ENCODE data around the gene SYCP3.
"Not testable (repeated sequence)": the region's sequence is repeated elsewhere in the genome, so short reads cannot be mapped to it uniquely, and the experiment has no call there.

SYCP3 gene

GRCh38 chr12:101737476-101737875, 1.8 kb downstream of the SYCP3 start:
- no peak overlapping the region for H3K4me3 ChIP-seq
- no peak overlapping the region for H3K27ac ChIP-seq
- no peak for TF ChIP-seq CTCF (IDR thresholded peaks at IDR 0.05)
- DNase-seq (ENCODE audit: low spot score) = no peak

- DNase-seq (ENCODE audit: low spot score) = not testable (repeated sequence)
Observed at GRCh38 chr12:101734482-101734881, 4.8 kb downstream of the SYCP3 start.

GRCh38 chr12:101733166-101733565, 6.1 kb downstream of the SYCP3 start:
- Histone ChIP-seq H3K27ac (no peak overlapping the region), H3K4me3 (no peak overlapping the region)
- DNase-seq (ENCODE audit: low spot score) = no peak
- TF ChIP-seq CTCF (IDR thresholded peaks at IDR 0.05) = no peak

More at GRCh38 chr12:101734482-101734881, 4.8 kb downstream of the SYCP3 start:
- not testable (repeated sequence) for H3K27ac ChIP-seq, H3K4me3 ChIP-seq

- no peak for TF ChIP-seq CTCF (IDR thresholded peaks at IDR 0.05)
- Histone ChIP-seq H3K27ac (no peak overlapping the region), H3K4me3 (no peak overlapping the region)
- no peak for DNase-seq (ENCODE audit: low spot score)
Observed at GRCh38 chr12:101732318-101732717, 6.9 kb downstream of the SYCP3 start.

GRCh38 chr12:101729842-101730241, 9.4 kb downstream of the SYCP3 start:
- no peak for DNase-seq (ENCODE audit: low spot score)
- Histone ChIP-seq H3K27ac (no peak overlapping the region), H3K4me3 (no peak overlapping the region)
- no peak for TF ChIP-seq CTCF (IDR thresholded peaks at IDR 0.05)

GRCh38 chr12:101727098-101727497, 12.2 kb downstream of the SYCP3 start:
- DNase-seq (ENCODE audit: low spot score) = no peak
- no peak for TF ChIP-seq CTCF (IDR thresholded peaks at IDR 0.05)
- H3K27ac ChIP-seq = no peak overlapping the region
- H3K4me3 ChIP-seq = no peak overlapping the region

- H3K27ac ChIP-seq = no peak overlapping the region
- H3K4me3 ChIP-seq = no peak overlapping the region
- no peak for DNase-seq (ENCODE audit: low spot score)
- no peak for TF ChIP-seq CTCF (IDR thresholded peaks at IDR 0.05)
Observed at GRCh38 chr12:101722392-101722791, 16.9 kb downstream of the SYCP3 start.

GRCh38 chr12:101720118-101720517, 19.1 kb downstream of the SYCP3 start:
- TF ChIP-seq CTCF (IDR thresholded peaks at IDR 0.05) = no peak
- H3K27ac ChIP-seq = no peak overlapping the region
- no peak for DNase-seq (ENCODE audit: low spot score)
- no peak overlapping the region for H3K4me3 ChIP-seq
